Measurements from ENCODE around the gene RAB3C. TPM values are rescaled to one million over a fixed set of nuclear protein-coding genes. Genes with fewer than 3 reads are reported as not detected.
A peak's percentile ranks its signal among the peaks of the same experiment; 100 is the strongest.

The RAB3C gene
- total RNA-seq, 1 donor, result not detected

- TF ChIP-seq CTCF (IDR thresholded peaks at IDR 0.05; ENCODE audit: insufficient read depth, low read length), result no peak
- H3K4me3 ChIP-seq (ENCODE audit: low read depth, low read length), result peak overlapping the region; percentile 38
- DNase-seq (ENCODE audit: low read depth), result no peak
These were observed 309.1 kb downstream of the RAB3C start for GRCh38 chr5:58891971-58892343.

- TF ChIP-seq CTCF (IDR thresholded peaks at IDR 0.05; ENCODE audit: insufficient read depth, low read length), result no peak
- H3K4me3 ChIP-seq (ENCODE audit: low read depth, low read length), result no peak overlapping the region
- DNase-seq (ENCODE audit: low read depth), result no peak
These were observed 310.7 kb downstream of the RAB3C start for GRCh38 chr5:58893551-58893950.

- DNase-seq (ENCODE audit: low read depth), result no peak
- no peak for TF ChIP-seq CTCF (IDR thresholded peaks at IDR 0.05; ENCODE audit: insufficient read depth, low read length)
- H3K4me3 ChIP-seq (ENCODE audit: low read depth, low read length), result no peak overlapping the region
These were observed 315.1 kb downstream of the RAB3C start for GRCh38 chr5:58898006-58898405.

GRCh38 chr5:58898538-58898937, 315.7 kb downstream of the RAB3C start:
- no peak overlapping the region for H3K4me3 ChIP-seq (ENCODE audit: low read depth, low read length)
- no peak for DNase-seq (ENCODE audit: low read depth)
- TF ChIP-seq CTCF (IDR thresholded peaks at IDR 0.05; ENCODE audit: insufficient read depth, low read length), result no peak

- DNase-seq (ENCODE audit: low read depth), result no peak
- no peak overlapping the region for H3K4me3 ChIP-seq (ENCODE audit: low read depth, low read length)
- no peak for TF ChIP-seq CTCF (IDR thresholded peaks at IDR 0.05; ENCODE audit: insufficient read depth, low read length)
These were observed 318.4 kb downstream of the RAB3C start for GRCh38 chr5:58901271-58901670.

- no peak for DNase-seq (ENCODE audit: low read depth)
- no peak overlapping the region for H3K4me3 ChIP-seq (ENCODE audit: low read depth, low read length)
- no peak for TF ChIP-seq CTCF (IDR thresholded peaks at IDR 0.05; ENCODE audit: insufficient read depth, low read length)
These were observed 319.4 kb downstream of the RAB3C start for GRCh38 chr5:58902305-58902704.

- no peak for TF ChIP-seq CTCF (IDR thresholded peaks at IDR 0.05; ENCODE audit: insufficient read depth, low read length)
- no peak for DNase-seq (ENCODE audit: low read depth)
- H3K4me3 ChIP-seq (ENCODE audit: low read depth, low read length), result no peak overlapping the region
These were observed 319.9 kb downstream of the RAB3C start for GRCh38 chr5:58902765-58903164.
